ENCODE results near the gene RRAGC. TPM values are rescaled to one million over a fixed set of nuclear protein-coding genes. Genes with fewer than 3 reads are reported as not detected.

Gene RRAGC
- total RNA-seq, 4 donors from 2014 or later = 10.0 to 25.0 (median 21.9) TPM

DNA sequence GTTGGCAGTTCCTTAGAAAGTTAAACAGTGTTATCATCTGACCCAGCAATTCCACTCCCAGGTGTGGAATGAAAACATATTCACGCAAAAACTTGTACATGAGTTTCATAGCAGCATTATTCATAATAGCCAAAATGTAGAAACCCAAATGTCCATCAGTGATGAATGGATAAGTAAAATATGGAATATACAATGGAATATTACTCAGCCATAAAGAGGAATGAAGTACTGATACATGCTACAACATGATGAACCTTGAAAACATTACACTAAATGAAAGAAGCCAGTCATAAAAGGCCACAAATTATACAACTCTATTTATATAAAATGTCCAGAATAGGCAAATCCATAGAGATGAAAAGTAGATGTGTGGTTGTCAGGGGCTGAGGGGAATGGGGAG lies 53.5 kb downstream of the RRAGC start:
- Histone ChIP-seq H3K27ac (no peak overlapping the region), H3K36me3 (no peaks in the 10 kb centered on the region), H3K4me3 (no peak overlapping the region), H3K27me3 (peaks cover 84% of the 10 kb centered on the region), H3K9me3 (no peaks in the 10 kb centered on the region), H3K4me1 (peaks cover 0 to 9% (median 4%) of the 10 kb centered on the region in 4 donors)
- TF ChIP-seq POLR2A (IDR thresholded peaks at IDR 0.05) (no peak), CTCF (IDR thresholded peaks at IDR 0.05) (no peak), POLR2AphosphoS5 (IDR thresholded peaks at IDR 0.05) (no peak), EP300 (IDR thresholded peaks at IDR 0.05; ENCODE audit: low read depth) (no peak)
- in situ Hi-C loops (cut with MboI; ENCODE audit: low pct_ligation_motif_present in 1 of 4, low pct_unique_long_range_greater_than_20kb in 1 of 4, low sequenced_read_pairs in 3 of 4) = loop anchor here in 1 of 4 donors (25.0 kb wide), 2 partner anchors 194 to 744 kb away; no protein-coding TSS in a partner anchor
- WGBS, 2 donors (ENCODE audit: low coverage in 1 of 2) = 86 to 100% methylated on average over 1 of the region's 1 CpG
- intact Hi-C loops (cut with DNase I; ENCODE audit: low total_unique reads) = no loop called here
- no peak for DNase-seq

DNA sequence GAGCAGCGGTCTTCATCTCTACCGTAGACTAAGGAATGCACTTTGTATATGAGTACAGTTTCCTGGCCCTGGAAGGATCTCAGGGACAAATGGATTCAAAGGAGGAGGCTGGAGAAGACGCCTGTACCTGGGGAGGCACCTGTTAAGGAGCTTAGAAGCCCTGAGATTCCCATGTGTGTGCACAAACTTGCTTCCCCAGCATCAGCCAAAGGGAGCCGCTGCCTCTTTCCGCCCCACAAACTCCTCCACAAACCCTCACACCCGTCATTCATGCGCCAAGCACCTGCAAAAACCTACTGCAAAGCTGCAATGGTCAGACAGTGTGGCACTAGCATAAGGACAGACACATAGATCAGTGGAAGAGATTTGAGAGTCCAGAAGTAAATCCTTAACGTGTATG lies 54.5 kb downstream of the RRAGC start:
- no peak for TF ChIP-seq CTCF (IDR thresholded peaks at IDR 0.05)
- TF ChIP-seq POLR2A (IDR thresholded peaks at IDR 0.05) = no peak
- no peak for TF ChIP-seq EP300 (IDR thresholded peaks at IDR 0.05; ENCODE audit: low read depth)
- no peak for TF ChIP-seq POLR2AphosphoS5 (IDR thresholded peaks at IDR 0.05)
- WGBS, 2 donors (ENCODE audit: low coverage in 1 of 2) = 50 to 69% methylated on average over 1 to 8 of the region's 8 CpGs
- no peaks in the 10 kb centered on the region for H3K9me3 ChIP-seq
- in situ Hi-C loops (cut with MboI; ENCODE audit: low pct_ligation_motif_present in 1 of 4, low pct_unique_long_range_greater_than_20kb in 1 of 4, low sequenced_read_pairs in 3 of 4) = loop anchor here in 1 of 4 donors (25.0 kb wide), 2 partner anchors 193 to 743 kb away; no protein-coding TSS in a partner anchor
- no peak overlapping the region for H3K4me3 ChIP-seq
- H3K27ac ChIP-seq = no peak overlapping the region
- peaks cover 0 to 9% (median 4%) of the 10 kb centered on the region in 4 donors for H3K4me1 ChIP-seq
- peaks cover 74% of the 10 kb centered on the region for H3K27me3 ChIP-seq
- DNase-seq = no peak
- intact Hi-C loops (cut with DNase I; ENCODE audit: low total_unique reads) = no loop called here
- H3K36me3 ChIP-seq = no peaks in the 10 kb centered on the region

DNA sequence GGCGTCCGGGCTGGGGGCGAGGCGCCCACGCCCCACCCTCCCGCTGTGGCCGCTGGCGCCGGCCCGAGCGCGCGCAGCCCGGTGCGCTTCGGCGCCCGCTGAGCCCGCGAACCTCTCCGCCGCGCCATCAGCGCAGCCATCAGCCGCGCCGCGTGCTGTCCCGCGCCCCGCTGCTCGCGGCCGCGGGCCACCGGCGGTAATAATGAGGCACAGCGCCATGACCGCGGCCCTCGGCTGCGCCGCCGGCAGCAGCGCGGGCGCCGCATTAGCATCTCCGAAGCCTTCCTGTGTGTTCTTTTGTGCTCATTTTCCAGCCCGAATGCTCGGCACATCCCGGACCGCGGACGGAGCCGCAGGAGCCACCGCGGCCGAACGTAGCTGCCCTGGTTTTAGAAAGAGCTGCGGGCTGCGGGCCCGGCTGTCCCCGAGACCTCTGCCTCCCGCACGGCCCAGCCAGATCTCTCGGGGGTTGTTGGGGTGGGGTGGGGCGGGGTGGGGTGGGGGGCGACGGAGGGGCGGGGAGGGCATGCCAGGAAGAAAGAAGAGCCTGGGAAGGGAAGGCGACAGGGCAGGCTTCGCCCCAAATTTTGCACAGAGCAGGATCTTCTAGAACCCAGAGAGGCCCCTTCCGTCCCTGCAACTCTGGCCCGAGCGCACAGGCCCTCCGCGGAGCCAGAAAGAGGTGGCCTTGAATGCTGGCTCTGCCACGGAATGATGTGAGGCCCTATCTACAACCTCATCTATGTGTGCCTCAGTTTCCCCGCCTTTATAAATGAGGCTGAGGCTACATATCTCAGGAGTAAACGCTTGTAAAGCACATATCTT lies 55.3 kb downstream of the RRAGC start:
- peaks cover 0 to 9% (median 4%) of the 10 kb centered on the region in 4 donors for H3K4me1 ChIP-seq
- 8 to 18% methylated on average over 3 to 33 of the region's 81 CpGs for WGBS, 2 donors (ENCODE audit: low coverage in 1 of 2)
- DNase-seq = no peak
- H3K9me3 ChIP-seq = no peaks in the 10 kb centered on the region
- TF ChIP-seq CTCF (IDR thresholded peaks at IDR 0.05) (no peak), EP300 (IDR thresholded peaks at IDR 0.05; ENCODE audit: low read depth) (no peak), POLR2AphosphoS5 (IDR thresholded peaks at IDR 0.05) (no peak), POLR2A (IDR thresholded peaks at IDR 0.05) (no peak)
- peak overlapping the region in 1 of 4 donors; percentile 37 for H3K4me3 ChIP-seq
- intact Hi-C loops (cut with DNase I; ENCODE audit: low total_unique reads) = no loop called here
- in situ Hi-C loops (cut with MboI; ENCODE audit: low pct_ligation_motif_present in 1 of 4, low pct_unique_long_range_greater_than_20kb in 1 of 4, low sequenced_read_pairs in 3 of 4) = loop anchor here in 1 of 4 donors (25.0 kb wide), 2 partner anchors 192 to 742 kb away; no protein-coding TSS in a partner anchor
- no peak overlapping the region for H3K27ac ChIP-seq
- peaks cover 66% of the 10 kb centered on the region for H3K27me3 ChIP-seq
- H3K36me3 ChIP-seq = no peaks in the 10 kb centered on the region

GRCh38 chr1:38803647-38804046 lies 55.9 kb downstream of the RRAGC start:
- H3K27ac ChIP-seq = no peak overlapping the region
- no peaks in the 10 kb centered on the region for H3K9me3 ChIP-seq
- TF ChIP-seq EP300 (IDR thresholded peaks at IDR 0.05; ENCODE audit: low read depth) (no peak), POLR2A (IDR thresholded peaks at IDR 0.05) (no peak), POLR2AphosphoS5 (IDR thresholded peaks at IDR 0.05) (no peak), CTCF (IDR thresholded peaks at IDR 0.05) (no peak)
- H3K27me3 ChIP-seq = peaks cover 65% of the 10 kb centered on the region
- H3K36me3 ChIP-seq = no peaks in the 10 kb centered on the region
- 16 to 17% methylated on average over 7 to 8 of the region's 8 CpGs for WGBS, 2 donors (ENCODE audit: low coverage in 1 of 2)
- DNase-seq = no peak
- peaks cover 0 to 9% (median 4%) of the 10 kb centered on the region in 4 donors for H3K4me1 ChIP-seq
- intact Hi-C loops (cut with DNase I; ENCODE audit: low total_unique reads) (no loop called here), in situ Hi-C loops (cut with MboI; ENCODE audit: low pct_ligation_motif_present in 1 of 4, low pct_unique_long_range_greater_than_20kb in 1 of 4, low sequenced_read_pairs in 3 of 4) (loop anchor here in 1 of 4 donors (25.0 kb wide), 2 partner anchors 191 to 741 kb away; no protein-coding TSS in a partner anchor)
- H3K4me3 ChIP-seq = peak overlapping the region in 1 of 4 donors; percentile 37
